Kidney (tissue), 14 donors: ENCODE measurements around the gene PALD1. TPM values are rescaled to one million over a fixed set of nuclear protein-coding genes. Genes with fewer than 3 reads are reported as not detected.

Experiments used
- DNase-seq, 5 donors: peaks; one replicate each; pipeline ENCODE4 v3.0.0-alpha.2; 2013 to 2020
- FAIRE-seq: peaks from 2 replicates; lab custom pipeline; 2012; peaks lifted over from hg19 to GRCh38; lab: Jason Lieb, UNC
- H3K27ac ChIP-seq, 2 donors: one replicate each; pipeline ENCODE4 v1.7.0; 2013; ENCODE audit warnings: low read depth in 2 of 2, low read length in 2 of 2, inconsistent platforms in 1 of 2
- H3K27me3 ChIP-seq: one replicate; pipeline ENCODE4 v1.7.1; 2013; ENCODE audit warnings: low read length, inconsistent platforms; ENCODE audit not compliant: control insufficient read depth, insufficient read depth
- H3K36me3 ChIP-seq, 3 donors: one replicate each; pipeline versions ENCODE4 v1.7.0 to v1.7.1; 2013; ENCODE audit warnings: low read length in 3 of 3, control low read depth in 1 of 3, inconsistent platforms in 1 of 3; ENCODE audit not compliant: insufficient read depth in 3 of 3, control insufficient read depth in 2 of 3
- H3K4me1 ChIP-seq, 3 donors: one replicate each; pipeline versions ENCODE4 v1.7.0 to v1.7.1; 2013; ENCODE audit warnings: low read length in 3 of 3, inconsistent platforms in 1 of 3, low read depth in 1 of 3; ENCODE audit not compliant: control insufficient read depth in 2 of 3, insufficient read depth in 2 of 3
- H3K4me3 ChIP-seq, 3 donors: one replicate each; pipeline versions ENCODE4 v1.7.0 to v1.8.1; 2013; ENCODE audit warnings: low read length in 3 of 3, control low read depth in 1 of 3, inconsistent platforms in 1 of 3
- H3K9ac ChIP-seq, 3 donors: one replicate each; pipeline versions ENCODE4 v1.7.0 to v1.7.1; 2013; ENCODE audit warnings: low read length in 3 of 3, control low read depth in 1 of 3, inconsistent platforms in 1 of 3
- H3K9me3 ChIP-seq, 3 donors: one replicate each; pipeline versions ENCODE4 v1.7.0 to v1.7.1; 2013; ENCODE audit warnings: low read length in 3 of 3, control low read depth in 1 of 3, inconsistent platforms in 1 of 3; ENCODE audit not compliant: control insufficient read depth in 2 of 3, insufficient read depth in 1 of 3
- intact Hi-C: fragments of 100-400 bp; cut with DNase I; formaldehyde crosslinking; loops from one replicate; pipeline ENCODE4 v1.11.1; 2022
- polyA plus RNA-seq: library from polyadenylated mRNA; stranded (reverse); fragments of 350-450 nt; fragmentation: Illumina TruSeq; extraction: RNeasy Lipid Tissue Mini Kit (QIAGEN cat#74804); gene quantifications from one replicate; pipeline ENCODE4 v1.2.3, GENCODE V29; 2014; ENCODE audit warnings: low read depth, low replicate concordance; ENCODE audit not compliant: insufficient read depth
- total RNA-seq: library from RNA; stranded (reverse); fragmentation: NEBNext Ultra II Directional; extraction: Animal tissue kit (Norgen Biotek cat#: 25700); gene quantifications from one replicate; pipeline ENCODE4 v1.2.1, GENCODE V29; 2021
- TF ChIP-seq, protein P1 (sequence below): IDR thresholded peaks from 3 replicates; pipeline ENCODE4 v1.5.1; 2012; ENCODE audit warnings: mild to moderate bottlenecking, moderate library complexity, borderline replicate concordance; ENCODE audit not compliant: insufficient read depth; ENCODE audit errors: extremely low read depth
- donor health status: control.
- donor health status: control.
- donor health status: control.
- donor health status: control.
- donor health status: control.
- donor health status: DM: yes; HTN: yes; CAD: no.
- donor health status: Normal renal cell carcinoma (clear cell type).

The PALD1 gene
- total and polyA plus RNA-seq, 2 donors from 2014 or later: 3.0 to 14.4 TPM

- intact Hi-C loops: no loop called here
- TF ChIP-seq, protein P1, sequence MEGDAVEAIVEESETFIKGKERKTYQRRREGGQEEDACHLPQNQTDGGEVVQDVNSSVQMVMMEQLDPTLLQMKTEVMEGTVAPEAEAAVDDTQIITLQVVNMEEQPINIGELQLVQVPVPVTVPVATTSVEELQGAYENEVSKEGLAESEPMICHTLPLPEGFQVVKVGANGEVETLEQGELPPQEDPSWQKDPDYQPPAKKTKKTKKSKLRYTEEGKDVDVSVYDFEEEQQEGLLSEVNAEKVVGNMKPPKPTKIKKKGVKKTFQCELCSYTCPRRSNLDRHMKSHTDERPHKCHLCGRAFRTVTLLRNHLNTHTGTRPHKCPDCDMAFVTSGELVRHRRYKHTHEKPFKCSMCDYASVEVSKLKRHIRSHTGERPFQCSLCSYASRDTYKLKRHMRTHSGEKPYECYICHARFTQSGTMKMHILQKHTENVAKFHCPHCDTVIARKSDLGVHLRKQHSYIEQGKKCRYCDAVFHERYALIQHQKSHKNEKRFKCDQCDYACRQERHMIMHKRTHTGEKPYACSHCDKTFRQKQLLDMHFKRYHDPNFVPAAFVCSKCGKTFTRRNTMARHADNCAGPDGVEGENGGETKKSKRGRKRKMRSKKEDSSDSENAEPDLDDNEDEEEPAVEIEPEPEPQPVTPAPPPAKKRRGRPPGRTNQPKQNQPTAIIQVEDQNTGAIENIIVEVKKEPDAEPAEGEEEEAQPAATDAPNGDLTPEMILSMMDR: no peak
- no peak for FAIRE-seq
Measured at GRCh38 chr10:70596110-70596798, 117.7 kb downstream of the PALD1 start.

GRCh38 chr10:70596860-70597809, 118.6 kb downstream of the PALD1 start:
- Histone ChIP-seq H3K4me1 (no peaks in the 10 kb centered on the region), H3K27me3 (no peaks in the 10 kb centered on the region), H3K27ac (no peak overlapping the region), H3K36me3 (no peaks in the 10 kb centered on the region), H3K4me3 (no peak overlapping the region), H3K9me3 (no peaks in the 10 kb centered on the region), H3K9ac (no peak overlapping the region)
- FAIRE-seq: no peak
- DNase-seq: no peak
- TF ChIP-seq, protein P1: no peak
- intact Hi-C loops: no loop called here

More at GRCh38 chr10:70596110-70596798, 117.7 kb downstream of the PALD1 start:
- Histone ChIP-seq H3K9me3 (no peaks in the 10 kb centered on the region), H3K4me1 (no peaks in the 10 kb centered on the region), H3K36me3 (no peaks in the 10 kb centered on the region), H3K4me3 (no peak overlapping the region), H3K27ac (no peak overlapping the region), H3K27me3 (no peaks in the 10 kb centered on the region), H3K9ac (no peak overlapping the region)
- peak in 1 of 5 donors; percentile 38 for DNase-seq

DNA sequence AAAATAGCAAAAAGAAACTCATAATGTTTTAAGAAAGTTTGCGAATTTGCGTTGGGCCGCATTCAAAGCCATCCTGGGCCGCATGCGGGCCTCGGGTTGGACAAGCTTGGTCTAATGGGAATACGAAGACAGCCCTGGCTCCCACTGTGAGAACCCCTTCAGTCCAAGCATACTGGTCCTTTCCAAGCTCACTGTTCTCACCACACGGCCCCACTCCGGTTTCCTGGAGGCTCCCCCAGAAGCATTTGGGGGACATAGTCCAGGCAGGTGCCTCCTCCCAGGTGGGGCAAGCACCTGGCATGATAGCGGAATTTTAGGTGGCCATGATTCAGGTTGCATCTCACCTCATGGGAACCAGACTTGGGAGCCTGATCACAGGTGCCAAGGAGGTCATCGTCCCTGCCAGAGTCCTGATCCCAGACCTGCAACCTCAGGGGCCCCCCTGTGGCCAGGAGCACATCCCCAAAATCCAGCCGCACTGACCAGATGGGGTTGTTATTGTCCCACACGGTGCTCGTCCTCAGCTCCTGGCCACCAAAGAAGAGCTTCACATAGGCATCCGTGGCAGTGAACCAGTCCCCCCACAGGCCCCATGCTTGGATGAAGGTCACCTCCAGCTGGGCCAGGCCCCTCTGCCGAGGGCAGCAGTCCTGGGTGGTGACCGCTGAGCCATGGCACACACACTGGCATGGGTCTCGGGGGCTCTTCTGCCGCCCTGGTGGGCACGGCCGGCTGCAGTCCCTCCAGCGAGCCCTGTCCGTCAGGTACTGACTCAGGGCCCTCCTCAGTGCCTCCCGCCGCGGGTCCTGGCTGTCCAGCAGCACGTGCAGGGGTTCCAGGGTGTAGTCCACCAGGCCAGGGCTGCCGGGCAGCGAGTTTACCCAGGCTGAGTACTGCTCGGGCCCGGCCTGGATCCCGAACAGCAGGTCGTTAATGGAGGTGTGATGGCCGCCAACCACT, 119.6 kb downstream of the PALD1 start:
- no peaks in the 10 kb centered on the region for H3K9me3 ChIP-seq
- no peaks in the 10 kb centered on the region for H3K27me3 ChIP-seq
- intact Hi-C loops: no loop called here
- no peak overlapping the region for H3K4me3 ChIP-seq
- no peaks in the 10 kb centered on the region for H3K4me1 ChIP-seq
- FAIRE-seq: no peak
- H3K9ac ChIP-seq: no peak overlapping the region
- H3K36me3 ChIP-seq: no peaks in the 10 kb centered on the region
- no peak overlapping the region for H3K27ac ChIP-seq
- TF ChIP-seq, protein P1: no peak
- DNase-seq: no peak
